Hypothalamus (tissue), 51 donors: ENCODE data around the gene WIPI1.
"Not testable (repeated sequence)": the region's sequence is repeated elsewhere in the genome, so short reads cannot be mapped to it uniquely, and the experiment has no call there.

Experiments used
- DNase-seq, 51 donors: peaks; one replicate each; lab custom pipeline; 2025; lab: John Stamatoyannopoulos, UW

WIPI1 gene

DNA sequence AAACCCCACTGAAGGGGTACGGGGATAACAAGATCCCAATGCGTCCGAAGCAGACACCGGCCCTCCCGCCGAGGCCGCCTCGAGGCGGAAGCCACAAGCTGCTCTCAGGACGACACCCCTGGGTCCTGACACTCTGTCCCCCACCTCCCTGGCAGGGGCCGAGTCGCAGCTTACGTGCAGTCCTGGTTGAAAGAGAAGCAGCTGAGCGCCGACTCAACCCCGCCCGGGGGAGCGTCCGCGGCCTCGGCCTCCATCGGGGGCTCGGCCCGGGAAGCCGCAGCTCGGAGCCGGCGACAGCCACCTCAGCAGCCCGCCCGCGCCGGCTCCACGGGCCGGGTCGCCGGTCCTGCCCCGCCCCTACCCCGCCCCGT is at the start of gene WIPI1:
TSS of gene WIPI1 (minus strand) at position 329 of the 371 bp plus-strand sequence. CDS start at position 254, 75 bp downstream.
- peak in 14 of 51 donors; percentile 42 to 77 (median 60) for DNase-seq

GRCh38 chr17:68505951-68506350 is 48.7 kb upstream of the WIPI1 start:
- no peak for DNase-seq

- DNase-seq = no peak
Observed at GRCh38 chr17:68501074-68501473, 43.8 kb upstream of the WIPI1 start.

GRCh38 chr17:68499587-68499986 is 42.3 kb upstream of the WIPI1 start:
- no peak for DNase-seq

DNA sequence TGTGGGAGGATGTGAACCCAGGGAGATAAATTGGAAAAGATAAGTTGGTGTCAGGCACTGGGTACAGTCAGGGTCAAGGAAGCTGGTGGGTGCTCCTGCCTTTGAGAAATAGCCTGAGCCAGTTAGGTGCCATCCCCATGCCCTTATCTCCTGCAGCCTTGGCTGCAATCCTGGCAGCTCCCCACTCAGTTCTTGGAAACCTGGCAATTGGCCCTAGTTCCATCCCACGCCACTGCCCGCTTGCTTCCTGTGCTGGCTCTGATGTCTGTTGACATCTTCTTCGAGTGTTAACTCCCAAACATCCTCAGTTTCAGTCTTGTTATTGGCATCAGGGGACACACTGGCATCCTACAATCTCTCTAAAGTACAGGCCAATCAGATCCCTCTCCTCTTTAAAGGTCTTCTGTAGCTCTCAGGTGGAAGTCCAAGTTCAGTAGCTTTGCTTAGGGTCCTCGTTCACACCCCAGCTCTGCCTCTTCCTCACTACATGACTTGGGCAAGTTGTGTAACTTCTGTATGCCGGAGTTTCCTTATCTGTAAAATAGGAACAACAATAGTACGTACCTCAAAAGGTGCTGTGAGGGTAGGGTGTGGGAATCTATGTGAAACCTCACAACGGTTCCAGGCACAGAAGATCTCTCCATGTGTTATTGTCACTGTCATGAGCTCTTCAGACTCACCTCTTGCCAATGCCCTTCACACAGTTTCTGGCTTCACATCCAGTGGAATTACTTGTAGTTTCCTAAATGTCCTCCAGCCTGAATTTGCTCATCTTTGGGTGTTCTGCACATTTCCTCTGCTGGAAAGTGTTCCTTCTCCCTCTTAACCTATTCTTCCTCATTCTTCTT is 41.4 kb upstream of the WIPI1 start:
- DNase-seq = no peak

- DNase-seq = peak in 1 of 51 donors; percentile 5
Observed at GRCh38 chr17:68497885-68498319, 40.6 kb upstream of the WIPI1 start.

DNA sequence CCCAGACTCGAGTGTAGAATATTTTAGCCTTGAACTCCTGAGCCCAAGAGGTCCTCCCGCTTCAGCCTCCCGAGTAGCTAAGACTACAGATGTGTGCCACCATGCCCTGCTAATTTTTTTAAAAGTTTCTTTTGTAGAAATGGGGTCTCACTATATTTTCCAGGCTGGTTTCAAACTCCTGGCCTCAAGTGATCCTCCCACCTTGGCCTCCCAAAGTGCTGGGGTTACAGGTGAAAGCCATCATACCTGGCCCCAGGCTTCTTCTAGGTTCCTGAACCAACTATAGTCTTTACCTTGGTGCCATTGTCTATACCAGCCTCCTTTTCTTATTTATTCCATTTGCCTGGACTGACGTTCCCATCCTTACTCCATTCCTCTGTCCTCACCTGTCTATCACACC is 37.8 kb upstream of the WIPI1 start:
- DNase-seq = no peak

DNA sequence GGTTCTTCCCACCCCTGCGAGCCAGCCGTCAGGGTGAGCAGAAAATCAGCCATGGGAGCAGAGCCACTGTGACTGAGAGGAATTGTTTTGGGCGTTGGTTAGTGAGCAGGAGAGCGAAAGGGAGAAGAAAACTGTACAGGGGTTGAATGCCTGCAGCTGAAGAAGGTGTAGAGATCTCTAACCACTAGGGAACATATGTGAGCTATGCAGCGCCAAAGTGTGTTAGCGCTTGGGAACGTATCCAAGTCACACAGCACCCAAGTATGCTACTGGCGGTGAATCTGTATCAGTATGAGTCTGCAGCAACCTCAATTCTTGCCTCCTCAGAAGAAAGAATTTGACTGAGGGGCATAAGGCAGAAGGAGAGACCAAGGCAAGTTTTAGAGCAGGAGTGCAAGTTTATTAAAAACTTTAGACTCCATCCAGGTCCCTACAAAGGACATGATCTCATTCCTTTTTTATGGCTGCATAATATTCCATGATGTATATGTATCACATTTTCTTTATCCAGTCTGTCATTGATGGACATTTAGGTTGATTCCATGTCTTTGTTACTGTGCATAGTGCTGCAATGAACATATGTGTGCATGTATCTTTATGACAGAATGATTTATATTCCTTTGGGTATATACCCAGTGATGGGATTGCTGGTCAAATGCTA is 35.2 kb upstream of the WIPI1 start:
- DNase-seq = not testable (repeated sequence)

- DNase-seq = peak in 10 of 51 donors; percentile 2 to 31 (median 8)
Observed at GRCh38 chr17:68491381-68492231, 34.3 kb upstream of the WIPI1 start.

- no peak for DNase-seq
Observed at GRCh38 chr17:68489919-68490318, 32.6 kb upstream of the WIPI1 start.

DNA sequence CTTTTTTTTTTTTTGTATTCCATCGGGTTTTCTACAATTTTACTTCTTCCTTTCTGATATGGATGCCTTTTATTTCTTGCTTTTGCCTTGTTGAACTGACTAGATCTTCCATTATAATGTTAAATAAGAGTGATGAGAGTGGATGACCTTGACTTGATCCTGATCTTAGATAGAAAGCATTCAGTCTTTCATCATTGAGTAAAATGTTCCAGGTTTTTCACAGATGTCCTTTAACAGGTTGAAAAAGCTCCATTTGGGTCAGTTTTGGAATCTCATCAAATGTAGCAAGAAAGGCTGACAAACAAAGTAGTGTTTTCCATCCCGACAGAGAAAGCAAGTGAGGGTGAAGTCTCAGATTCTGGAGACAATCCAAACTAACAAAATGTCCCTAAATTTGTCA is 27.2 kb upstream of the WIPI1 start:
- no peak for DNase-seq

DNA sequence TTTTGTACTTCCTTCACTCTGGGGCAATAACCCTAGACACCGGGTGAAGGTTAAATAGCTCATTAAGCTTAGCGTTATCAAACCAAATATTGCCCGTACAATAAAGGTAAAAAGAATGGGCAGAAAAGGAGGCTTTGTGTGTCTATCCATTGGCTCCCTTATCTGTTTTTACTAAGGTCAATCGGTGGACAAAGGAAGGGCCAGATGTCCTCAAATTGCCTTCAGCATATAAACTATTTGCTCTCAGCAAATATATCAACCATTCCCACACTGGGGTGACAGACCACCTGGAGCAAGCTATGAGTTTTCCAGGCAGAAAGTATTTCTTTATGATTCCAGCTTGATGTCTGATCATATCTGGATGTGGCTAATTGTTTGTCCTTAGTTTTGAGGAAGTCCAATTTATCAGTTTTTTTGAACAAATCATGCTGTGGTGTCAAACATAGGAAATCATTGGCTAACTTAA is 25.3 kb upstream of the WIPI1 start:
- DNase-seq = no peak

DNA sequence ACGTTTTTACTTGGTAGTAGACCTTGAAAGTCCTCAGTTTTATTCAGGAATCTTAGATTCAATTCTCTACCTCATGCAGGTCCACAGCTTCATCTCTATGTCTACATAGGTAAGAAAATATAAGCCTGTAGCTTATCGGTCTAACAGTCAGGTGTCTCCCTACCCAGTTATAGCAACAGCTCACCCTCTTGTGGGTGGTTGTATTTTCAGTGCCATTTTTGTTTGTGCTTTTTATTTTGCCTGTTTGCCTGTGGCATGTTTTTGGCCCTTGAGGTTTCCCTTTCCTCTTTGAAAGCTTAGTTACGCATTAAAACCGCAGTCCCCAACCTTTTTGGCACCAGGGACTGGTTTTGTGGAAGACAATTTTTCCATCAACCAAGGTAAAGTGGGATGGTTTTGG is 23.6 kb upstream of the WIPI1 start:
- no peak for DNase-seq

- no peak for DNase-seq
Observed at GRCh38 chr17:68470961-68471360, 13.7 kb upstream of the WIPI1 start.

DNA sequence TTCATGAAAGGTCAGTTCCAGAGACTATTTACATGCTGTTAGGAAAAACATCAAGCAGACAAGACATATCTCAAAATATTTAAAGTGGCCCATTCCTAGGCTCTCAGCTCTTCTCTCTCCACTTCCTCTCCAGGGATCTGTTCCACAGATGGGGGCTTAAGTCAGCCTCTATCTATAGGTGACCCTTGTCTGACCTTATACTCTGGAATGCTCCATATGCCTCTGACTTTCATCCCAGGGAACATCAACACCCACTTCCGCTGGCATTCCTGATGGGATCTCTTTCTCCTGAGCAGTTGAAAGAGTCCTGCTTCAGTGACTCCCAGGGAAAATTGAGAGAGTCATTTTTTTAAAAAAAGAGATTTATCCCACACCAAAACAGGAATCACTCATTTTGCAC is 11.5 kb upstream of the WIPI1 start:
- no peak for DNase-seq

GRCh38 chr17:68468334-68468733 is 11.0 kb upstream of the WIPI1 start:
- DNase-seq = no peak

GRCh38 chr17:68463211-68464019 is 6.1 kb upstream of the WIPI1 start:
- no peak for DNase-seq

DNA sequence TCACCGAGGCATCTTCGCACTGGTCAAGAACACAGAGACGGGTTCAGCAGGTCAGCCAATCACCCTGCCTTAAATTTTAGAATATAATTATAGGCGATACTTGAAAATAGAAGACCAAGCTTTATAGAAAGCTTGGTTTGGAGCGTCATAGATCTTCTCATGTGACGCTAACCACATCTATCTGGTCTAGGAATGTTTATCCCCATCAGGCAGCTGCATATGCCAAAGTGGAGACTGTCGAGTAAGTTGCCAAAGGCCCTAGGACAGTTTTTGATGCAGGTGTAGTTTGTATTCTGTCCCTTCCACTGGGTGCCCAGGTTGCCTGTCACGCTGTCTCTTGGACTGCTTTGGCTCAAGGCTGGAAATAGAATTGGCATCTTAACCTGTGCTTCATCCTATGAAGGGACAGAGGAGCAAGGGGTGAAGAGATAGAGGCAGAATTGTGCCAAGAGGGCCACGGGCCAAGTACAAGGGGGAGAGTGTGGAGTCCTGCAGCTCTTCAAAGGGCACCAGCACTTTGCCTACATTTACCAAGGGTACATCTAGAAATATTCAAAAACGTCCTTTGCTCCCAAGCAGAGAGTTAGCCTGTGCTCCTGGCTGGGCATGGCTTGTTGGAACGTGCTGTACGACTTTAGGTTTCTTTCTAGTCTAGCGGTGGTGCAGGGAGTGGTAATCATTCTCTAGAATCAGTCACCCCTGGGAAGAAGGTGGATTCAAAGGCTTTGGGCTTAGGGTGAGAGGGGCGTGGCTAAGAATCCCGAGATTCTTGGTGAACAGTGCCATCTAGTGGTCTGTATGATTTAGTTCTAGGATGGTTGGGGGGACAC is 5.3 kb upstream of the WIPI1 start:
- DNase-seq = peak in 31 of 51 donors; percentile 2 to 62 (median 30)

GRCh38 chr17:68461589-68461988 is 4.3 kb upstream of the WIPI1 start:
- no peak for DNase-seq
